Measurements from ENCODE around the gene PMPCA.

The PMPCA gene

GRCh38 chr9:136471802-136472487 is 61.5 kb downstream of the PMPCA start:
- Histone ChIP-seq H3K27me3 (ENCODE audit: control insufficient read depth in 1 of 2, insufficient read depth in 2 of 2, low read length in 2 of 2) (no peaks in the 10 kb centered on the region), H3K4me1 (ENCODE audit: insufficient read depth, low read length) (no peaks in the 10 kb centered on the region), H3K36me3 (ENCODE audit: insufficient read depth, low read length) (peaks cover 92% of the 10 kb centered on the region), H3K9me3 (ENCODE audit: low read length) (no peaks in the 10 kb centered on the region), H3K27ac (ENCODE audit: low read depth, low read length) (no peak overlapping the region), H3K9ac (ENCODE audit: low read length) (no peak overlapping the region), H3K4me3 (ENCODE audit: low read depth in 1 of 2, low read length in 2 of 2) (no peak overlapping the region)

- Histone ChIP-seq H3K9me3 (ENCODE audit: low read length) (no peaks in the 10 kb centered on the region), H3K4me3 (ENCODE audit: low read depth in 1 of 2, low read length in 2 of 2) (no peak overlapping the region), H3K27me3 (ENCODE audit: control insufficient read depth in 1 of 2, insufficient read depth in 2 of 2, low read length in 2 of 2) (no peaks in the 10 kb centered on the region), H3K36me3 (ENCODE audit: insufficient read depth, low read length) (peaks cover 91% of the 10 kb centered on the region), H3K27ac (ENCODE audit: low read depth, low read length) (no peak overlapping the region), H3K9ac (ENCODE audit: low read length) (no peak overlapping the region), H3K4me1 (ENCODE audit: insufficient read depth, low read length) (no peaks in the 10 kb centered on the region)
Observed at GRCh38 chr9:136472640-136473353, 62.3 kb downstream of the PMPCA start.

- Histone ChIP-seq H3K36me3 (ENCODE audit: insufficient read depth, low read length) (peaks cover 88% of the 10 kb centered on the region), H3K9me3 (ENCODE audit: low read length) (no peaks in the 10 kb centered on the region), H3K4me1 (ENCODE audit: insufficient read depth, low read length) (no peaks in the 10 kb centered on the region), H3K27me3 (ENCODE audit: control insufficient read depth in 1 of 2, insufficient read depth in 2 of 2, low read length in 2 of 2) (no peaks in the 10 kb centered on the region), H3K27ac (ENCODE audit: low read depth, low read length) (no peak overlapping the region), H3K4me3 (ENCODE audit: low read depth in 1 of 2, low read length in 2 of 2) (no peak overlapping the region), H3K9ac (ENCODE audit: low read length) (no peak overlapping the region)
Observed at GRCh38 chr9:136473354-136473721, 62.9 kb downstream of the PMPCA start.
